Muscle layer of colon (tissue), 2 donors: Measurements from ENCODE around the gene UST.
A peak's percentile ranks its signal among the peaks of the same experiment; 100 is the strongest.
"Not testable (repeated sequence)": the region's sequence is repeated elsewhere in the genome, so short reads cannot be mapped to it uniquely, and the experiment has no call there.

Source experiments
- H3K27ac ChIP-seq: one replicate; pipeline ENCODE4 v1.7.0; 2013; ENCODE audit warnings: low read depth, mild to moderate bottlenecking, low read length, moderate library complexity
- H3K27me3 ChIP-seq, 2 donors: one replicate each; pipeline ENCODE4 v1.7.0; 2013; ENCODE audit warnings: low read length in 2 of 2, mild to moderate bottlenecking in 2 of 2; ENCODE audit not compliant: insufficient read depth in 2 of 2, control insufficient read depth in 1 of 2
- H3K36me3 ChIP-seq: one replicate; pipeline ENCODE4 v1.7.0; 2013; ENCODE audit warnings: mild to moderate bottlenecking, low read length; ENCODE audit not compliant: insufficient read depth
- H3K4me1 ChIP-seq: one replicate; pipeline ENCODE4 v1.7.0; 2013; ENCODE audit warnings: mild to moderate bottlenecking, low read length; ENCODE audit not compliant: insufficient read depth
- H3K4me3 ChIP-seq, 2 donors: one replicate each; pipeline ENCODE4 v1.7.0; 2013; ENCODE audit warnings: low read length in 2 of 2, low read depth in 1 of 2, mild to moderate bottlenecking in 1 of 2, moderate library complexity in 1 of 2
- H3K9ac ChIP-seq: one replicate; pipeline ENCODE4 v1.7.0; 2013; ENCODE audit warnings: low read length
- H3K9me3 ChIP-seq: one replicate; pipeline ENCODE4 v1.7.0; 2013; ENCODE audit warnings: mild to moderate bottlenecking, low read length
- donor health status: abdominal sarcoma.
- donor health status: Adenocarcinoma of cecum.

The UST gene

DNA sequence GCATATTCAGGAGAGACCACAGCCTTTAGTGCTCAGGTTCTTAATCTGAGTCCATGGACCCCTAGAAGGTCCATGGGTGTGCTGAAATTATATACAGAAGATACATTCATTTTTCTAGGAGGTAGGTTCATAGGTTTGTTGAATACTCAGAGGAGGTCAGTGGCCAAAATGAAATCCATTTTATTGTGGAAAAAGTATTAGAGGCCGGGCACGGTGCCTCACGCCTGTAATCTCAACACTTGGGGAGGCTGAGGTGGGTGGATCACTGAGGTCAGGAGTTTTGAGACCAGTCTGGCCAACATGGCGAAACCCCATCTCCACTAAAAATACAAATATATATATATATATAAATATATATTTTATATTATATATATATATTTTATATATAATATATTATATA is 9.0 kb upstream of the UST start:
- H3K36me3 ChIP-seq: no peaks in the 10 kb centered on the region
- H3K4me3 ChIP-seq: no peak overlapping the region
- no peak overlapping the region for H3K9ac ChIP-seq
- no peaks in the 10 kb centered on the region for H3K9me3 ChIP-seq
- no peak overlapping the region for H3K27ac ChIP-seq
- no peaks in the 10 kb centered on the region for H3K27me3 ChIP-seq
- H3K4me1 ChIP-seq: no peaks in the 10 kb centered on the region

DNA sequence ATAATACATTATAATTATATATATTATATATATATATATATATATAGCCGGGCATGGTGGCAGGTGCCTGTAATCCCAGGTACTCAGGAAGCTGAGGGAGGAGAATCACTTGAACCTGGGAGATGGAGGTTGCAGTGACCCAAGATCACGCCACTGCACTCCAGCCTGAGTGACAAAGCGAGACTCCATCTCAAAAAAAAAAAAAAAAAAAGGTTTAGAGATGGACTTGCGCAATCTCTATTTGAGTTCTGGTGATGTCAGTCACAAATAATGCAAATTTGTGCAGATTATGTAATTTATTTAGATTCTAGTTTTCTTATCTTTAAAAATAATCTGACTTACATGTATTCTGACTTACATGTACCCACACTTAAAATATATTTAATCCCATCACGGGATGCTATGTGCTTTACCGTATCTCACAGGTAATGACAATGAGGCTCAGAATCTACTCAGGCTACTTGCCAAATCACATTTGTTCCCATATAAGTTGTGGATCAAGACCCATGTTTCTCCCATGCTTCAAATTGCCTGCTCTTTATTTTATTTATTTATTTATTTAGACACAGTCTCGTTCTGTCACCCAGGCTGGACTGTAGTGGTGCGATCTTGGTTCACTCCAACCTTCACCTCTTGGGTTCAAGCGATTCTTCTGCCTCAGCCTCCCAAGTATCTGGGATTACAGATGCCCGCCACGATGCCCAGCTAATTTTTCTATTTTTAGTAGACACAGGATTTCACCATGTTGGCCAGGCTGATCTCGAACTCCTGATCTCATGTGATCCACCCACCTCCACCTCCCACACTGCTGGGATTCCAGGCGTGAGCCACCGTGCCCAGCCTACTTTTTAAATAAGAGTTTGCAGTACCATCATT is 7.6 kb upstream of the UST start:
- Histone ChIP-seq H3K27ac (no peak overlapping the region), H3K36me3 (no peaks in the 10 kb centered on the region), H3K27me3 (no peaks in the 10 kb centered on the region), H3K4me1 (no peaks in the 10 kb centered on the region), H3K9ac (no peak overlapping the region), H3K9me3 (no peaks in the 10 kb centered on the region), H3K4me3 (no peak overlapping the region)

DNA sequence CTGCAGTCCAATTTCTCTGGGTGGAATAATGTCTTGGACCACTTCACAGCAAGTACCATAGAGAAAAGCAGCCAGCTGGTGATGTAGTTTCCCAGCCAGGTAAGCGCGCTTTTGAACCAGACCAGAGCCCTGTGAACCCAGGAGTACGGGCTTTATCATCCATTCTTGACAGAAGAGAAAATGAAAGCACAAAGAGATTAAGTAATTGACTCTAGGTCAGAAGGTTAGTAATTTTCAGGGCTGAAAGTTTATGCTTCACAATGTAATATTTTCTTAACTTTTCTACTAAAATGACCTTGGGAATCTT is 7.1 kb upstream of the UST start:
- Histone ChIP-seq H3K9ac (no peak overlapping the region), H3K27ac (no peak overlapping the region), H3K27me3 (no peaks in the 10 kb centered on the region), H3K4me3 (no peak overlapping the region), H3K4me1 (no peaks in the 10 kb centered on the region), H3K36me3 (no peaks in the 10 kb centered on the region), H3K9me3 (no peaks in the 10 kb centered on the region)

DNA sequence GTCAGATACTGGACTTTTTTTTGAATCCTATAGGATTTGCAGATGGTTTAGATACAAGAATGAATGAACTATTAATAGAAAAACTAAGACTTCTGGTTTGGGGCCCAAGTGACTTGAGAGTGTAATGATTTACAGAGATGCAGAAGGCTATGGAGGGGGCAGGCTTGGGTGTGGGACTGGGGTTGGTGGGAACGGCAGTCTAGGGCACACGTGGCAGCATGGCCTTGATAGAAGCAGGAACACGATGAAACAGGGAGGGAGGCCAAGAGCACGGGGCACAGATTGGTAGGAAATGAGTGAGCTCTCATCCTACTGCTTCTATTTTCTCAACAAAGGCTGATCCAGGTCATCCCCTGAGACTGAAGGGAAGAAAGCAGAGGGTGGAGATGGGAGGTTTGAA is 3.4 kb upstream of the UST start:
- peaks cover 7% of the 10 kb centered on the region for H3K4me1 ChIP-seq
- H3K9me3 ChIP-seq: no peaks in the 10 kb centered on the region
- no peak overlapping the region for H3K9ac ChIP-seq

DNA sequence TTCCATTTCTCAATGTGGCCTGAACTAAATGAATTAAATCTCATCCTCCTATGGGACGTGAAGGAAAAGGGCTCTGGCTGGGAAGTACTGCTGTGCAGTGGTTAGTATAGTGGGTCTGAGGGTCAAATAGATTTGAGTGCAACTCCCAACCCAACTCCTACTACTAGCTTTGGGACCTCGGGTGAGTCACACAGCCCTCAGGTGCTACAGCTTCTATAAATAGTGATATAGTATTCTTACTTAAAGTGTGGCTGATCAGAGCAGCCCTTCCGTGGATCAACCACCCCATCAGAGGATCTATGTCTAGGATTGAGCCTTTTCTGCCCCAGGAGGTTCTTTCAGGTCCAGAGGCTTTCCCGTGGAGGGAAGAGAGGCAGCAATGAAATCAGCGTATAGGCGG is 904 bp upstream of the UST start:
- H3K9me3 ChIP-seq: no peaks in the 10 kb centered on the region
- peak overlapping the region; percentile 81 for H3K27ac ChIP-seq
- H3K36me3 ChIP-seq: no peaks in the 10 kb centered on the region
- no peak overlapping the region for H3K9ac ChIP-seq
- H3K27me3 ChIP-seq: no peaks in the 10 kb centered on the region
- peak overlapping the region; percentile 55 to 75 for H3K4me3 ChIP-seq
- peaks cover 11% of the 10 kb centered on the region for H3K4me1 ChIP-seq

More for the DNA sequence above, 3.4 kb upstream of the UST start:
- Histone ChIP-seq H3K4me3 (no peak overlapping the region), H3K27ac (no peak overlapping the region), H3K27me3 (no peaks in the 10 kb centered on the region), H3K36me3 (no peaks in the 10 kb centered on the region)

DNA sequence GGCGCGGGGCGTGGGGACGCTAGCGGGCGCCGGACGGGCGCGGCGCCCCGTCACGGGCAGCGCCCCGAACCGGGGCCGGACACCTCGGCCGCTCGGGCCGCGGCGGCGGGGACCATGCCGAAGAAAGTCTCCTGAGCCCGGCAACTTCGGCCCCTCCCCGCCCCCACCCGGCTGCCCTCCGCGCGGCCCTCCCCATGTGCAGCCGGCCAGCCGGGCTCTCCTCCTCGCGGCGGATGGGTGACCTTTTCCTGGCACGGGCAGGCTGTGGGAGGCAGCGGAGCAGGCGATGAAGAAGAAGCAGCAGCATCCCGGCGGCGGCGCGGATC is 278 bp downstream of the UST start:
- peak overlapping the region; percentile 81 for H3K27ac ChIP-seq
- H3K9ac ChIP-seq: no peak overlapping the region
- H3K27me3 ChIP-seq: no peaks in the 10 kb centered on the region

DNA sequence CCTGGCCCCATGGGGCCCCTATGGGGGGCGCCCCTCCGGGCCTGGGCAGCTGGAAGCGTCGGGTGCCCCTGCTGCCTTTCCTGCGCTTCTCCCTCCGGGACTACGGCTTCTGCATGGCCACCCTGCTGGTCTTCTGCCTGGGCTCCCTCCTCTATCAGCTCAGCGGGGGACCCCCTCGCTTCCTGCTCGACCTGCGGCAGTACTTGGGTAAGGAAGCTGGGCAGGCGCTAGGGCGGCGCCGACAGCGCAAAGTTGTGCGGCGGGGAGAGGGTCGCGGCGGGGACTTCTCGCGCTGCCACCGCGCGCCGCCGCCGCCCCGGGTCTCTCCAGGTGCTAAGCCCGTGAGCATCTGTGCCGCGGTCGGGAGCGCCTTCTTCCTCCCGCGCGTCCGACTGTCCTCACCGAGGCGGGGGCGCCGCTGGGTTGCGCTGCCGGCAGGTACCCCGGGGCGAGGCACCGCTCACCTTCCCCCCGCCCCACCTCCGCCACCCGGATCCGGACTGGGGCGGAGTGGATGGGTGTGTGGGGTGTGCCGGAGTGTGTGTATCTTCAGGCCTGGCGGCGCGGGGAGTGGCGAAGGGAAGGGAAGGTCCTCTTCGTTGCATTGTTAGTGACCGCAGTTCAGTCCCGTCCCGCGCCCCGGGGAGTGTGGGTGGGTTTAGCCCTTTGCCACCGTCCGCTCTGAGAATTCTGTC is 788 bp downstream of the UST start:
- Histone ChIP-seq H3K9ac (peak overlapping the region; percentile 31), H3K36me3 (no peaks in the 10 kb centered on the region), H3K27ac (peak overlapping the region; percentile 77), H3K4me1 (peaks cover 11% of the 10 kb centered on the region), H3K9me3 (no peaks in the 10 kb centered on the region), H3K4me3 (peak overlapping the region; percentile 55 to 71), H3K27me3 (no peaks in the 10 kb centered on the region)

More for the DNA sequence above, 278 bp downstream of the UST start:
- Histone ChIP-seq H3K4me1 (peaks cover 11% of the 10 kb centered on the region), H3K36me3 (no peaks in the 10 kb centered on the region), H3K4me3 (peak overlapping the region; percentile 55 to 71), H3K9me3 (no peaks in the 10 kb centered on the region)

DNA sequence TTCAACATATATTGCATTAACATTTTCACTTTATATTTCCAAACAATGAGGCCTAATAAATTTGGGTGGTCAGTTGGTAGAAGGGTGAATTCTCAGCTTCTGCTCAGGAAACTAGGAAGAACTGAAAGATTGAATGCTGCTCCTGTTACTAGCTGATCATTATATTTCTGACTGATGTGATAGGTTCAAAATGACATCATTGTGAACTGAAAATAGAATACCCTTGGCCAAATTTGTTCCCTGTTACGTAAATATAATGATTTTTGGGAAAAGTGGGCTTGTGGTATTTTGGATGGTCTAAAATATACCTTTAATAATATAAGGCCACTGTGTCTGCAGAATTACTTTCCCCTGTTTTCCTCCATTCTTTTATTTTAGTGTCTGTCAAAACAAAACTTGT is 2.8 kb downstream of the UST start:
- H3K36me3 ChIP-seq: no peaks in the 10 kb centered on the region
- H3K9ac ChIP-seq: no peak overlapping the region
- no peaks in the 10 kb centered on the region for H3K27me3 ChIP-seq
- H3K9me3 ChIP-seq: no peaks in the 10 kb centered on the region
- peaks cover 11% of the 10 kb centered on the region for H3K4me1 ChIP-seq
- no peak overlapping the region for H3K27ac ChIP-seq
- H3K4me3 ChIP-seq: no peak overlapping the region

DNA sequence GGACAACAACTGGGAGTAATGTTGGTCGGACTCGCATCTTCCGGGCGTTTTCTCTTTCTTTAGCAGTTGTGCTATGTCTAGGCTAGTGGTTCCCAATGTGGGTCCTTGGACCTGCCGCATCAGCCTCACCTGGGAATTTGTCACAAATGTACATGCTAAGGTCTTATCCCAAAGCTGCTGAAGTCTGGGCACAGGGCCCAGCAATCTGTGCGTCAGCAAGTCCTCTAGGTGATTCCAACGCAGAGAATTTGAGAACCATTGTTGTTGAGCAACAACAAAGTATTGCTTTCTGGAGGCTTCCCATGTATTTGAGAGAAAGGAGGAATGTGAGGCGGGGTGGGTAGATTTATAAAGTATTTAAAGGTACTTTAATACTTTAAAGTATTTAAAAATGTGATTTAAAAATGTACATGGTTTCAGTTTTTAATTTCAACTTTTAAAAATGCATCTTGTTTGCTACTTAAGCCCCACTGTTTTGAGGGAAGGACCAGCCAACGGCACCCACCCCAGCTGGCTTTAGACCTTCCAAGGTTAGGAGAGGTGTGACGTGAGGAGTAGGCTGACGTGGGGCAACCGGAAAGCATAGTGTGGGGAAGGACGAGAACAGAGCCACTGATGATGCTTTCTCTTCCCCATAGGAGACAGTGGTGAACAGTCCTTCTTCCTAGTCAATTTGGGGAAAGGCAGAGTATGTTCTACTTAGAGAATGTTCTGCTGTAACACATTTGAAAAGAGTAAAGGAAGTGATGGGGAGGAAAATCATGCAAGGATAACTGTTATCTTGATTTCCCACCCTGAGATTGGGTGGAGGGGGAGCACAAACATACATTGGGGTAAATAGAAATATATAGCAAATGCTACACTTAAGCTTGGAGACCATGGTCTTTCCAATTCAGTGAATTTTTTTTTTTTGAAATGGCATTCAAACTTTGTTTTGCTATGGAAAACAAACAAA is 4.3 kb downstream of the UST start:
- no peak overlapping the region for H3K27ac ChIP-seq
- H3K4me3 ChIP-seq: no peak overlapping the region
- H3K9me3 ChIP-seq: no peaks in the 10 kb centered on the region
- no peaks in the 10 kb centered on the region for H3K36me3 ChIP-seq
- no peaks in the 10 kb centered on the region for H3K27me3 ChIP-seq
- H3K4me1 ChIP-seq: peaks cover 6% of the 10 kb centered on the region
- no peak overlapping the region for H3K9ac ChIP-seq

DNA sequence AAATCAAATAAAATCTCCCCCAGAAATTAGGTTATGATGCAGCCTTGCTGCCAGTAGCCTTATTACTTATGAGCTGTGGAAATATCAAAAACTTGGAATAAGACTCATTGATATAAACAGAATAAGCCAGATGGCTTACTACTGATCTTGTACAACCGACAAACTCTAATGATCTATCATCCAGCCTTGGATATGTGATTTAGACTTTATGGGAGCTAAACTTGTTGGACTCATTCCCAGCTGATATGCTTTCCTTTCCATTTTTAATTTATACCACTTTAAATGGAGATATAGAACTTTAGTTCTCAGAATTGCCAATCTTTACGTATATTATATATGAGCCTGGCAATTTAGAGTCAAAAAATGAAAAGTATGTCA is 5.0 kb downstream of the UST start:
- Histone ChIP-seq H3K27me3 (no peaks in the 10 kb centered on the region), H3K4me3 (no peak overlapping the region), H3K4me1 (peaks cover 4% of the 10 kb centered on the region), H3K9ac (no peak overlapping the region), H3K27ac (no peak overlapping the region), H3K9me3 (no peaks in the 10 kb centered on the region), H3K36me3 (no peaks in the 10 kb centered on the region)

DNA sequence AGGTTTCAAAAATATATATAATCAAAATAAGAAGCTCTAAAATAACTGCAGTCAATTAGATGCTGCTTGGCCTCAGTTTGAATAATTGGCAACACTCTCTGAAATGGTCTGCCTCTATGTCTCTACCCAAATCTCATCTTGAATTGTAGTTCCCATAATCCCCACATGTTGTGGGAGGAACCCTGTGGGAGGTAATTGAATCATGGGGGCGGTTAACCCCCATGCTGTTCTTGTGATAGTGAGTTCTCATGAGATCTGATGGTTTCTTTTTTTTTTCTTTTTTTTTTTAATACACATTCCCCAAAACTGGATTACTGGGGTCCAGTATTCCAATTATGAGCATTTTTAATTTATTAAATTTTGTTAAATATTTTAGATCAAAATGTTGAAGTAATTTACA is 8.5 kb downstream of the UST start:
- not testable (repeated sequence) for H3K4me1 ChIP-seq, H3K27me3 ChIP-seq, H3K9ac ChIP-seq, H3K4me3 ChIP-seq, H3K36me3 ChIP-seq, H3K9me3 ChIP-seq, H3K27ac ChIP-seq
